ENCODE measurements around the gene OR4D6.
"Not testable (repeated sequence)": the region's sequence is repeated elsewhere in the genome, so short reads cannot be mapped to it uniquely, and the experiment has no call there.

Gene OR4D6

GRCh38 chr11:59456661-59457060 lies at the start of gene OR4D6:
Gene OR4D6 (plus strand): TSS chr11:59456961. CDS start chr11:59456961, 0 bp downstream.
- DNase-seq: no peak

- no peak for DNase-seq
Measured at GRCh38 chr11:59413646-59414045, 43.1 kb upstream of the OR4D6 start.

GRCh38 chr11:59415111-59415510 lies 41.6 kb upstream of the OR4D6 start:
- no peak for DNase-seq

GRCh38 chr11:59416613-59417012 lies 40.1 kb upstream of the OR4D6 start:
- no peak for DNase-seq

- DNase-seq: no peak
Measured at GRCh38 chr11:59417023-59417422, 39.7 kb upstream of the OR4D6 start.

GRCh38 chr11:59418156-59418555 lies 38.6 kb upstream of the OR4D6 start:
- DNase-seq: no peak

GRCh38 chr11:59423835-59424234 lies 32.9 kb upstream of the OR4D6 start:
- no peak for DNase-seq

GRCh38 chr11:59425131-59425530 lies 31.6 kb upstream of the OR4D6 start:
- no peak for DNase-seq

- no peak for DNase-seq
Measured at GRCh38 chr11:59426361-59427067, 30.2 kb upstream of the OR4D6 start, which contains the start of gene OR5A2. Gene OR5A2 (minus strand): TSS chr11:59426413. CDS start chr11:59422953, 3,460 bp downstream.

- no peak for DNase-seq
Measured at GRCh38 chr11:59427068-59427382, 29.7 kb upstream of the OR4D6 start.

GRCh38 chr11:59429924-59430516 lies 26.7 kb upstream of the OR4D6 start:
- peak; percentile 3 for DNase-seq

- DNase-seq: no peak
Measured at GRCh38 chr11:59436169-59436568, 20.6 kb upstream of the OR4D6 start, which contains the start of gene OR5A1. Gene OR5A1 (plus strand): TSS chr11:59436469. CDS start chr11:59443169, 6,700 bp downstream.

- DNase-seq: no peak
Measured at GRCh38 chr11:59437770-59438169, 19.0 kb upstream of the OR4D6 start.

GRCh38 chr11:59445624-59446023 lies 11.1 kb upstream of the OR4D6 start:
- DNase-seq: not testable (repeated sequence)

- DNase-seq: no peak
Measured at GRCh38 chr11:59448484-59448883, 8.3 kb upstream of the OR4D6 start.

GRCh38 chr11:59459916-59460315 lies 3.2 kb downstream of the OR4D6 start:
- no peak for DNase-seq

GRCh38 chr11:59463190-59463641 lies 6.5 kb downstream of the OR4D6 start:
- DNase-seq: no peak

GRCh38 chr11:59473015-59473414 lies 16.3 kb downstream of the OR4D6 start, which contains the start of gene OR4D10:
Gene OR4D10 (plus strand): TSS chr11:59473315. CDS start chr11:59477430, 4,115 bp downstream.
- no peak for DNase-seq

GRCh38 chr11:59475176-59475575 lies 18.4 kb downstream of the OR4D6 start:
- no peak for DNase-seq

GRCh38 chr11:59479906-59480305 lies 23.1 kb downstream of the OR4D6 start:
- no peak for DNase-seq

- no peak for DNase-seq
Measured at GRCh38 chr11:59480359-59480758, 23.6 kb downstream of the OR4D6 start.

- DNase-seq: no peak
Measured at GRCh38 chr11:59501931-59502330, 45.2 kb downstream of the OR4D6 start.

GRCh38 chr11:59503276-59503675 lies 46.5 kb downstream of the OR4D6 start, which contains the start of gene OR4D11:
Gene OR4D11 (plus strand): TSS chr11:59503576. CDS start chr11:59503576, 0 bp downstream.
- no peak for DNase-seq

All from DMS79 treated with DMSO at 0.1 percent for 48 hours (cell line).